HG03280 (cell line): ENCODE results near the gene COL24A1.

Experiments used
- ATAC-seq: cut with Tn5 transposase; IDR thresholded peaks from one replicate; pipeline ENCODE4 v1.9.1; 2021; ENCODE audit warnings: mild to moderate bottlenecking, moderate library complexity; ENCODE audit not compliant: unreplicated experiment

Gene COL24A1

GRCh38 chr1:86156566-86157455, at the start of gene COL24A1:
Gene COL24A1, minus strand, starts transcription at chr1:86156772. Its CDS starts 376 bp downstream, at chr1:86156396.
- ATAC-seq, result no peak

GRCh38 chr1:86205741-86206140, 49.2 kb upstream of the COL24A1 start:
- ATAC-seq, result no peak

- no peak for ATAC-seq
Observed at GRCh38 chr1:86202552-86203340, 46.2 kb upstream of the COL24A1 start.

- ATAC-seq, result no peak
Observed at GRCh38 chr1:86201311-86201710, 44.7 kb upstream of the COL24A1 start.

GRCh38 chr1:86200901-86201300, 44.3 kb upstream of the COL24A1 start:
- no peak for ATAC-seq

- no peak for ATAC-seq
Observed at GRCh38 chr1:86197206-86197855, 40.8 kb upstream of the COL24A1 start.

GRCh38 chr1:86195281-86195680, 38.7 kb upstream of the COL24A1 start:
- no peak for ATAC-seq

GRCh38 chr1:86194491-86195034, 38.0 kb upstream of the COL24A1 start:
- no peak for ATAC-seq

GRCh38 chr1:86192417-86192816, 35.8 kb upstream of the COL24A1 start:
- no peak for ATAC-seq

- ATAC-seq, result no peak
Observed at GRCh38 chr1:86191958-86192357, 35.4 kb upstream of the COL24A1 start.

GRCh38 chr1:86190873-86191272, 34.3 kb upstream of the COL24A1 start:
- ATAC-seq, result no peak

- ATAC-seq, result no peak
Observed at GRCh38 chr1:86184426-86184825, 27.9 kb upstream of the COL24A1 start.

- ATAC-seq, result no peak
Observed at GRCh38 chr1:86183810-86184209, 27.2 kb upstream of the COL24A1 start.

- ATAC-seq, result no peak
Observed at GRCh38 chr1:86176226-86176625, 19.7 kb upstream of the COL24A1 start.

GRCh38 chr1:86175756-86176155, 19.2 kb upstream of the COL24A1 start:
- no peak for ATAC-seq

GRCh38 chr1:86169625-86170024, 13.1 kb upstream of the COL24A1 start:
- no peak for ATAC-seq

GRCh38 chr1:86159800-86160199, 3.2 kb upstream of the COL24A1 start:
- ATAC-seq, result no peak

- no peak for ATAC-seq
Observed at GRCh38 chr1:86155807-86156565, 586 bp downstream of the COL24A1 start.

- ATAC-seq, result no peak
Observed at GRCh38 chr1:86155051-86155806, 1.3 kb downstream of the COL24A1 start.
